OCI-LY7 (cell line): ENCODE data around the gene CLDN24. TPM values are rescaled to one million over a fixed set of nuclear protein-coding genes. Genes with fewer than 3 reads are reported as not detected.

Source experiments
- BruUV-seq: library from RNA; stranded (reverse); fragments of 400-500 nt; replicated peaks from 2 replicates; lab custom pipeline; 2021; lab: Mats Ljungman, UMichigan
- CTCF ChIA-PET: fragments of 300-600 bp; sonication (Branson Sonifier 250); formaldehyde crosslinking; loops from one replicate; lab custom pipeline; 2022; ENCODE audit warnings: antibody characterized with exemption; ENCODE audit not compliant: unreplicated experiment; lab: Charles Lee
- POLR2A ChIA-PET: fragments of 300-600 bp; sonication (Branson Sonifier 250); formaldehyde crosslinking; loops from one replicate; lab custom pipeline; 2022; ENCODE audit warnings: antibody characterized with exemption; lab: Charles Lee
- DNase-seq: peaks from one replicate; pipeline ENCODE4 v3.0.0-alpha.2; 2015; ENCODE audit warnings: low spot score
- H2AFZ ChIP-seq: fragments of 200-600 bp; sonication (generic), shearing (Covaris generic); 2 replicates; pipeline ENCODE4 v1.6.1; 2014; ENCODE audit warnings: mild to moderate bottlenecking, antibody characterized with exemption, low read length, moderate library complexity
- H3K27ac ChIP-seq: fragments of 200-600 bp; sonication (generic); 2 replicates; pipeline ENCODE4 v1.5.1; 2014; ENCODE audit warnings: mixed run types, low read depth, mild to moderate bottlenecking, moderate library complexity, low read length, inconsistent platforms; ENCODE audit not compliant: poor library complexity, severe bottlenecking
- H3K36me3 ChIP-seq: fragments of 200-600 bp; sonication (generic); 2 replicates; pipeline ENCODE4 v1.6.1; 2014; ENCODE audit warnings: mild to moderate bottlenecking, antibody characterized with exemption, low read length, moderate library complexity, mixed read lengths; ENCODE audit not compliant: insufficient read depth
- H3K4me1 ChIP-seq: fragments of 200-600 bp; sonication (generic); 2 replicates; pipeline ENCODE4 v1.5.1; 2014; ENCODE audit warnings: mild to moderate bottlenecking, low read length; ENCODE audit not compliant: insufficient read depth, poor library complexity, severe bottlenecking
- H3K4me2 ChIP-seq: fragments of 200-600 bp; sonication (generic); 2 replicates; pipeline ENCODE4 v1.6.1; 2014; ENCODE audit warnings: mild to moderate bottlenecking, low read length
- H3K4me3 ChIP-seq: fragments of 200-600 bp; sonication (generic); 2 replicates; pipeline ENCODE4 v1.5.1; 2014; ENCODE audit warnings: mild to moderate bottlenecking, low read depth, low read length; ENCODE audit not compliant: poor library complexity, severe bottlenecking
- H3K79me2 ChIP-seq: fragments of 200-600 bp; sonication (generic); 2 replicates; pipeline ENCODE4 v1.6.1; 2016; ENCODE audit warnings: low read depth, mild to moderate bottlenecking, low read length, moderate library complexity, mixed read lengths; ENCODE audit not compliant: insufficient read depth
- H3K9me2 ChIP-seq: fragments of 200-600 bp; sonication (generic); 2 replicates; pipeline ENCODE4 v1.6.1; 2016; ENCODE audit warnings: mild to moderate bottlenecking, low read length, mixed read lengths; ENCODE audit not compliant: insufficient read depth
- H3K9me3 ChIP-seq: fragments of 200-600 bp; sonication (generic); 2 replicates; pipeline ENCODE4 v1.6.1; 2014; ENCODE audit warnings: mild to moderate bottlenecking, mixed run types, low read length, mixed read lengths
- H4K20me1 ChIP-seq: fragments of 200-600 bp; sonication (generic); 2 replicates; pipeline ENCODE4 v1.6.1; 2014; ENCODE audit warnings: mild to moderate bottlenecking, antibody characterized with exemption, low read length, moderate library complexity, mixed read lengths; ENCODE audit not compliant: insufficient read depth
- EZH2phosphoT487 ChIP-seq: fragments of 200-600 bp; sonication (generic); IDR thresholded peaks from 2 replicates; pipeline ENCODE4 v1.6.1; 2018; ENCODE audit warnings: low read depth, borderline replicate concordance, mild to moderate bottlenecking, mixed run types, antibody characterized with exemption, low read length, moderate library complexity, mixed read lengths
- intact Hi-C: fragments of 100-400 bp; cut with micrococcal nuclease; formaldehyde crosslinking; loops from one replicate; pipeline ENCODE4 v1.10.0; 2022; ENCODE audit not compliant: unreplicated experiment
- total RNA-seq, 2 experiments: library from RNA; depleted of rRNA in 1 of 2; stranded (reverse); fragments of >200 nt in 1 of 2; shearing (Covaris generic) in 1 of 2; gene quantifications; 2 replicates each; pipeline ENCODE4 v1.2.3, GENCODE V29; 2014 to 2022
- TF ChIP-seq, protein P1 (sequence below): fragments of 200-600 bp; sonication (generic); conservative IDR thresholded peaks from 2 replicates; pipeline ENCODE4 v1.5.1; 2014; ENCODE audit warnings: mild to moderate bottlenecking, antibody characterized with exemption, low read length, moderate library complexity, mixed read lengths

The CLDN24 gene
- total RNA-seq, 2 experiments from 2014 or later = not detected

- no TSS peak for BruUV-seq
- Histone ChIP-seq H4K20me1 (no peaks in the 10 kb centered on the region), H3K4me3 (no peak overlapping the region), H3K4me1 (no peaks in the 10 kb centered on the region), H3K79me2 (no peaks in the 10 kb centered on the region), H3K36me3 (no peaks in the 10 kb centered on the region), H3K9me2 (no peaks in the 10 kb centered on the region), H3K4me2 (no peak overlapping the region), H3K27ac (no peak overlapping the region), H3K9me3 (no peaks in the 10 kb centered on the region), H2AFZ (no peak overlapping the region)
- no peak for DNase-seq
- intact Hi-C loops = no loop called here
- CTCF ChIA-PET = no interaction called here
- POLR2A ChIA-PET = no interaction called here
- TF ChIP-seq EZH2phosphoT487 = no peak
- TF ChIP-seq, protein P1, sequence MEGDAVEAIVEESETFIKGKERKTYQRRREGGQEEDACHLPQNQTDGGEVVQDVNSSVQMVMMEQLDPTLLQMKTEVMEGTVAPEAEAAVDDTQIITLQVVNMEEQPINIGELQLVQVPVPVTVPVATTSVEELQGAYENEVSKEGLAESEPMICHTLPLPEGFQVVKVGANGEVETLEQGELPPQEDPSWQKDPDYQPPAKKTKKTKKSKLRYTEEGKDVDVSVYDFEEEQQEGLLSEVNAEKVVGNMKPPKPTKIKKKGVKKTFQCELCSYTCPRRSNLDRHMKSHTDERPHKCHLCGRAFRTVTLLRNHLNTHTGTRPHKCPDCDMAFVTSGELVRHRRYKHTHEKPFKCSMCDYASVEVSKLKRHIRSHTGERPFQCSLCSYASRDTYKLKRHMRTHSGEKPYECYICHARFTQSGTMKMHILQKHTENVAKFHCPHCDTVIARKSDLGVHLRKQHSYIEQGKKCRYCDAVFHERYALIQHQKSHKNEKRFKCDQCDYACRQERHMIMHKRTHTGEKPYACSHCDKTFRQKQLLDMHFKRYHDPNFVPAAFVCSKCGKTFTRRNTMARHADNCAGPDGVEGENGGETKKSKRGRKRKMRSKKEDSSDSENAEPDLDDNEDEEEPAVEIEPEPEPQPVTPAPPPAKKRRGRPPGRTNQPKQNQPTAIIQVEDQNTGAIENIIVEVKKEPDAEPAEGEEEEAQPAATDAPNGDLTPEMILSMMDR = no peak
Observed at GRCh38 chr4:183354219-183354618, 32.0 kb upstream of the CLDN24 start.

DNA sequence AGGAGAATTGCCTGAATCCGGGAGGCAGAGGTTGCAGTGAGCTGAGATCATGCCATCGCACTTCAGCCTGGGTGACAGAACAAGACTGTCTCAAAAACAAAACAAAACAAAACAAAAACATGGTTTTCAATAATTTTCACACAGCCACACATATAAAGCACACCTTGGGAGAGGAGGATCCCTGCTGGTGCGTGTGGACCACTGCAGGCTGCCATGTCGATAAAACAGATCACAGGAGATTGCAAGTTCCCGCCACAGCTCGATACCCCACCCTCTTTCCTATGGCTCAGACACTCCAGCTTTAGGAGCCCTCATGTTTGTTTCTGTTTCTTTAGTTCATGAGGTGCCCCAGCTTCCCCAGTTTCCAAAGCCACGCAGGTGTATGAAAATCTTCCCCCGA is 31.3 kb upstream of the CLDN24 start:
- Histone ChIP-seq H3K4me2 (no peak overlapping the region), H2AFZ (no peak overlapping the region)
- POLR2A ChIA-PET = no interaction called here

GRCh38 chr4:183352546-183352945 is 30.3 kb upstream of the CLDN24 start:
- CTCF ChIA-PET = no interaction called here
- BruUV-seq = no TSS peak

More for the DNA sequence above, 31.3 kb upstream of the CLDN24 start:
- Histone ChIP-seq H3K4me3 (no peak overlapping the region), H3K9me2 (no peaks in the 10 kb centered on the region), H3K79me2 (no peaks in the 10 kb centered on the region), H3K9me3 (no peaks in the 10 kb centered on the region), H3K36me3 (no peaks in the 10 kb centered on the region), H3K4me1 (no peaks in the 10 kb centered on the region), H3K27ac (no peak overlapping the region), H4K20me1 (no peaks in the 10 kb centered on the region)
- intact Hi-C loops = no loop called here
- TF ChIP-seq, protein P1 = no peak
- TF ChIP-seq EZH2phosphoT487 = no peak
- no TSS peak for BruUV-seq
- DNase-seq = no peak
- CTCF ChIA-PET = no interaction called here

More at GRCh38 chr4:183352546-183352945, 30.3 kb upstream of the CLDN24 start:
- DNase-seq = no peak
- TF ChIP-seq, protein P1 = no peak
- no peak for TF ChIP-seq EZH2phosphoT487
- Histone ChIP-seq H4K20me1 (no peaks in the 10 kb centered on the region), H3K36me3 (no peaks in the 10 kb centered on the region), H2AFZ (no peak overlapping the region), H3K9me3 (no peaks in the 10 kb centered on the region), H3K4me1 (no peaks in the 10 kb centered on the region), H3K79me2 (no peaks in the 10 kb centered on the region), H3K27ac (no peak overlapping the region), H3K9me2 (no peaks in the 10 kb centered on the region), H3K4me3 (no peak overlapping the region), H3K4me2 (no peak overlapping the region)
- POLR2A ChIA-PET = interaction anchor here (2.0 kb wide), 1 partner anchor 9 kb away, joined by 4 read pairs; no protein-coding TSS in a partner anchor
- intact Hi-C loops = no loop called here
